Ishikawa (cell line): Measurements from ENCODE around the gene RMDN2.

ENCODE experiments used
- CEBPB ChIP-seq: IDR thresholded peaks from 2 replicates; pipeline ENCODE4 v1.6.1; 2012
- CREB1 ChIP-seq: IDR thresholded peaks from 2 replicates; pipeline ENCODE4 v1.6.1; 2012; ENCODE audit warnings: low read depth
- EP300 ChIP-seq: IDR thresholded peaks from 2 replicates; pipeline ENCODE4 v1.6.1; 2012; ENCODE audit warnings: borderline replicate concordance
- RAD21 ChIP-seq: IDR thresholded peaks from 2 replicates; pipeline ENCODE4 v1.6.1; 2012; ENCODE audit warnings: low read depth
- YY1 ChIP-seq: IDR thresholded peaks from 2 replicates; pipeline ENCODE4 v1.6.1; 2012; ENCODE audit warnings: low read depth
- ZBTB7A ChIP-seq: IDR thresholded peaks from 2 replicates; pipeline ENCODE4 v1.6.1; 2012; ENCODE audit warnings: low read depth
- TF ChIP-seq, protein P1 (sequence below): IDR thresholded peaks from 2 replicates; pipeline ENCODE4 v1.6.1; 2012; ENCODE audit warnings: low read depth, mild to moderate bottlenecking
- TF ChIP-seq, protein P2 (sequence below): IDR thresholded peaks from 2 replicates; pipeline ENCODE4 v1.6.1; 2012

DNA sequence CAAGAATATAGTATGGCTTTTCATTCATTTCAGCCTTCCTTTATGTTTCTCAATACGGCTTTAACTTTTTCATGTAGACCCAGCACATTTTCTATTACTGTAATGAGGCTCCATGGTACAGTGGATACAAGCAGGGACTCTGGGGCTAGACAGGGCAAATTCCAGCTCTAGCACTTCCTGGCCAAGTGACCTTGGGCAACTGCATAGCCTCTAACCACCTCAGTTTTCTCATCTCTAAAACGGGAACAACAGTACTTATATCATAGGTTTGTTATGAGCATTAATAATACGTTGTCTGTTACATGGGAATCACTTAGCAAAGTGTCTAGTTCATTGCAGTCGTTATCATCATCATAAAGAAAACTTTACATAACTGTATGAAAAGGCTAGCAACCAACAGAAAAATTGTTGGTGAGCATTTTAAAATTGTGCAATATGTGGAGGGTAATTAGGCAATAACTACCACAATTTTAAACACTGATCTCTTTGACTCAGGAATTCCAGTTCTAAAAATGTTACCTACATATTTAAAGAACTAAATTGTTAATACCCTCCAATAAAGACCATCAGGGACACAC lies 13.7 kb upstream of the RMDN2 start:
- TF ChIP-seq ZBTB7A, result no peak
- TF ChIP-seq YY1, result no peak
- TF ChIP-seq CEBPB, result peak; percentile 65; the same call in 1 of the 2 replicates
- TF ChIP-seq, protein P1, sequence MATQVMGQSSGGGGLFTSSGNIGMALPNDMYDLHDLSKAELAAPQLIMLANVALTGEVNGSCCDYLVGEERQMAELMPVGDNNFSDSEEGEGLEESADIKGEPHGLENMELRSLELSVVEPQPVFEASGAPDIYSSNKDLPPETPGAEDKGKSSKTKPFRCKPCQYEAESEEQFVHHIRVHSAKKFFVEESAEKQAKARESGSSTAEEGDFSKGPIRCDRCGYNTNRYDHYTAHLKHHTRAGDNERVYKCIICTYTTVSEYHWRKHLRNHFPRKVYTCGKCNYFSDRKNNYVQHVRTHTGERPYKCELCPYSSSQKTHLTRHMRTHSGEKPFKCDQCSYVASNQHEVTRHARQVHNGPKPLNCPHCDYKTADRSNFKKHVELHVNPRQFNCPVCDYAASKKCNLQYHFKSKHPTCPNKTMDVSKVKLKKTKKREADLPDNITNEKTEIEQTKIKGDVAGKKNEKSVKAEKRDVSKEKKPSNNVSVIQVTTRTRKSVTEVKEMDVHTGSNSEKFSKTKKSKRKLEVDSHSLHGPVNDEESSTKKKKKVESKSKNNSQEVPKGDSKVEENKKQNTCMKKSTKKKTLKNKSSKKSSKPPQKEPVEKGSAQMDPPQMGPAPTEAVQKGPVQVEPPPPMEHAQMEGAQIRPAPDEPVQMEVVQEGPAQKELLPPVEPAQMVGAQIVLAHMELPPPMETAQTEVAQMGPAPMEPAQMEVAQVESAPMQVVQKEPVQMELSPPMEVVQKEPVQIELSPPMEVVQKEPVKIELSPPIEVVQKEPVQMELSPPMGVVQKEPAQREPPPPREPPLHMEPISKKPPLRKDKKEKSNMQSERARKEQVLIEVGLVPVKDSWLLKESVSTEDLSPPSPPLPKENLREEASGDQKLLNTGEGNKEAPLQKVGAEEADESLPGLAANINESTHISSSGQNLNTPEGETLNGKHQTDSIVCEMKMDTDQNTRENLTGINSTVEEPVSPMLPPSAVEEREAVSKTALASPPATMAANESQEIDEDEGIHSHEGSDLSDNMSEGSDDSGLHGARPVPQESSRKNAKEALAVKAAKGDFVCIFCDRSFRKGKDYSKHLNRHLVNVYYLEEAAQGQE, result no peak
- no peak for TF ChIP-seq CREB1
- TF ChIP-seq, protein P2, sequence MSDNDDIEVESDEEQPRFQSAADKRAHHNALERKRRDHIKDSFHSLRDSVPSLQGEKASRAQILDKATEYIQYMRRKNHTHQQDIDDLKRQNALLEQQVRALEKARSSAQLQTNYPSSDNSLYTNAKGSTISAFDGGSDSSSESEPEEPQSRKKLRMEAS, result no peak
- no peak for TF ChIP-seq EP300
- no peak for TF ChIP-seq RAD21
